HG03520 (cell line): ENCODE data around the gene ADAM30.

Source experiments
- ATAC-seq: cut with Tn5 transposase; IDR thresholded peaks from one replicate; pipeline ENCODE4 v1.9.1; 2021; ENCODE audit warnings: mild to moderate bottlenecking, moderate library complexity; ENCODE audit not compliant: unreplicated experiment

ADAM30 gene

GRCh38 chr1:119909890-119910596, 13.7 kb upstream of the ADAM30 start:
- no peak for ATAC-seq

- ATAC-seq: no peak
These were observed 12.3 kb upstream of the ADAM30 start for GRCh38 chr1:119908661-119909060.

GRCh38 chr1:119906927-119907652, 10.8 kb upstream of the ADAM30 start:
- no peak for ATAC-seq

- no peak for ATAC-seq
These were observed 7.1 kb upstream of the ADAM30 start for GRCh38 chr1:119903443-119903835.

GRCh38 chr1:119902775-119903442, 6.6 kb upstream of the ADAM30 start:
- no peak for ATAC-seq

- ATAC-seq: no peak
These were observed 2.8 kb upstream of the ADAM30 start for GRCh38 chr1:119898981-119899720.

GRCh38 chr1:119898530-119898929, 2.2 kb upstream of the ADAM30 start:
- ATAC-seq: no peak

GRCh38 chr1:119895102-119895501, 1.2 kb downstream of the ADAM30 start:
- no peak for ATAC-seq

- ATAC-seq: no peak
These were observed 2.3 kb downstream of the ADAM30 start for GRCh38 chr1:119893827-119894700.

- ATAC-seq: no peak
These were observed 3.0 kb downstream of the ADAM30 start for GRCh38 chr1:119893238-119893791.

GRCh38 chr1:119891386-119891785, 4.9 kb downstream of the ADAM30 start:
- ATAC-seq: no peak

- ATAC-seq: no peak
These were observed 7.8 kb downstream of the ADAM30 start for GRCh38 chr1:119888476-119888875.

- no peak for ATAC-seq
These were observed 8.9 kb downstream of the ADAM30 start for GRCh38 chr1:119887427-119887826.

- ATAC-seq: no peak
These were observed 10.2 kb downstream of the ADAM30 start for GRCh38 chr1:119885903-119886783.

GRCh38 chr1:119884711-119885110, 11.6 kb downstream of the ADAM30 start:
- ATAC-seq: no peak

- no peak for ATAC-seq
These were observed 12.5 kb downstream of the ADAM30 start for GRCh38 chr1:119883826-119884225.

- ATAC-seq: no peak
These were observed 13.9 kb downstream of the ADAM30 start for GRCh38 chr1:119882132-119883049.
